ENCODE measurements around the gene WNT10A.
"Not testable (repeated sequence)": the region's sequence is repeated elsewhere in the genome, so short reads cannot be mapped to it uniquely, and the experiment has no call there.

WNT10A gene

GRCh38 chr2:218927876-218928275 lies 47.2 kb downstream of the WNT10A start:
- in situ Hi-C loops (cut with HindIII; ENCODE audit: low sequenced_read_pairs): no loop called here

- in situ Hi-C loops (cut with HindIII; ENCODE audit: low sequenced_read_pairs): not testable (repeated sequence)
These were observed 49.8 kb downstream of the WNT10A start for GRCh38 chr2:218930488-218930887.

- in situ Hi-C loops (cut with HindIII; ENCODE audit: low sequenced_read_pairs): not testable (repeated sequence)
These were observed 51.1 kb downstream of the WNT10A start for GRCh38 chr2:218931751-218932150.

Data from DLD1 (cell line).